ENCODE results near the gene RIOK2.
"Not testable (repeated sequence)": the region's sequence is repeated elsewhere in the genome, so short reads cannot be mapped to it uniquely, and the experiment has no call there.

The RIOK2 gene

GRCh38 chr5:97183100-97183929, at the start of gene RIOK2:
RIOK2 (minus strand) TSS chr5:97183247; CDS start chr5:97183191, 56 bp downstream.
- ATAC-seq: peak; percentile 92 to 93

- ATAC-seq: peak; percentile 56 to 65
Observed at GRCh38 chr5:97231025-97231636, 48.1 kb upstream of the RIOK2 start.

- ATAC-seq: no peak
Observed at GRCh38 chr5:97229688-97230285, 46.7 kb upstream of the RIOK2 start.

- no peak for ATAC-seq
Observed at GRCh38 chr5:97229196-97229595, 46.1 kb upstream of the RIOK2 start.

- no peak for ATAC-seq
Observed at GRCh38 chr5:97225222-97225621, 42.2 kb upstream of the RIOK2 start.

- ATAC-seq: no peak
Observed at GRCh38 chr5:97224112-97224750, 41.2 kb upstream of the RIOK2 start.

GRCh38 chr5:97223596-97223995, 40.5 kb upstream of the RIOK2 start:
- no peak for ATAC-seq

GRCh38 chr5:97209343-97209742, 26.3 kb upstream of the RIOK2 start:
- no peak for ATAC-seq

GRCh38 chr5:97208714-97209113, 25.7 kb upstream of the RIOK2 start:
- ATAC-seq: no peak

- ATAC-seq: no peak
Observed at GRCh38 chr5:97208184-97208713, 25.2 kb upstream of the RIOK2 start.

GRCh38 chr5:97194366-97194765, 11.3 kb upstream of the RIOK2 start:
- ATAC-seq: no peak

- no peak for ATAC-seq
Observed at GRCh38 chr5:97193355-97193688, 10.3 kb upstream of the RIOK2 start.

- peak in 1 of 2 donors; percentile 43 for ATAC-seq
Observed at GRCh38 chr5:97192580-97193354, 9.7 kb upstream of the RIOK2 start.

GRCh38 chr5:97191893-97192292, 8.8 kb upstream of the RIOK2 start:
- ATAC-seq: no peak

- not testable (repeated sequence) for ATAC-seq
Observed at GRCh38 chr5:97189523-97189922, 6.5 kb upstream of the RIOK2 start.

- no peak for ATAC-seq
Observed at GRCh38 chr5:97183930-97184213, 825 bp upstream of the RIOK2 start.

GRCh38 chr5:97182571-97183099, 412 bp downstream of the RIOK2 start:
- no peak for ATAC-seq

GRCh38 chr5:97181856-97182545, 1.0 kb downstream of the RIOK2 start:
- no peak for ATAC-seq

- ATAC-seq: not testable (repeated sequence)
Observed at GRCh38 chr5:97179457-97179856, 3.6 kb downstream of the RIOK2 start.

- ATAC-seq: no peak
Observed at GRCh38 chr5:97172227-97172626, 10.8 kb downstream of the RIOK2 start.

- ATAC-seq: no peak
Observed at GRCh38 chr5:97171703-97172102, 11.3 kb downstream of the RIOK2 start.

- ATAC-seq: peak; percentile 32 to 33
Observed at GRCh38 chr5:97167435-97167834, 15.6 kb downstream of the RIOK2 start.
